Measurements from ENCODE around the gene NETO1. TPM values are rescaled to one million over a fixed set of nuclear protein-coding genes. Genes with fewer than 3 reads are reported as not detected.

Gene NETO1
- total RNA-seq, 4 donors from 2014 or later = 0.47 to 7.6 TPM; not detected in 2

GRCh38 chr18:72859088-72859487 is 8.7 kb downstream of the NETO1 start:
- whole genome bisulfite sequencing = 93% methylated on average over 4 of the region's 4 CpGs
- Histone ChIP-seq H3K4me1 (no peaks in the 10 kb centered on the region), H3K27me3 (no peaks in the 10 kb centered on the region), H3K9me3 (no peaks in the 10 kb centered on the region), H3K36me3 (no peaks in the 10 kb centered on the region), H3K4me3 (no peak overlapping the region), H3K27ac (no peak overlapping the region)
- no peak for DNase-seq (ENCODE audit: low spot score in 2 of 2)
- TF ChIP-seq POLR2AphosphoS5 (IDR thresholded peaks at IDR 0.05) = no peak
- TF ChIP-seq CTCF (IDR thresholded peaks at IDR 0.05) = no peak
- no peak for TF ChIP-seq EP300 (IDR thresholded peaks at IDR 0.05)
- no peak for TF ChIP-seq POLR2A (IDR thresholded peaks at IDR 0.05)

GRCh38 chr18:72849671-72850070 is 18.1 kb downstream of the NETO1 start:
- DNase-seq (ENCODE audit: low spot score in 2 of 2) = no peak
- TF ChIP-seq POLR2AphosphoS5 (IDR thresholded peaks at IDR 0.05) (no peak), POLR2A (IDR thresholded peaks at IDR 0.05) (no peak), EP300 (IDR thresholded peaks at IDR 0.05) (no peak), CTCF (IDR thresholded peaks at IDR 0.05) (no peak)
- Histone ChIP-seq H3K4me3 (no peak overlapping the region), H3K4me1 (no peaks in the 10 kb centered on the region), H3K27ac (no peak overlapping the region), H3K27me3 (no peaks in the 10 kb centered on the region), H3K36me3 (no peaks in the 10 kb centered on the region), H3K9me3 (no peaks in the 10 kb centered on the region)
- WGBS = 64% methylated on average over 3 of the region's 3 CpGs

GRCh38 chr18:72848503-72849237 is 19.1 kb downstream of the NETO1 start:
- TF ChIP-seq POLR2AphosphoS5 (IDR thresholded peaks at IDR 0.05) (no peak), CTCF (IDR thresholded peaks at IDR 0.05) (no peak), EP300 (IDR thresholded peaks at IDR 0.05) (no peak), POLR2A (IDR thresholded peaks at IDR 0.05) (no peak)

GRCh38 chr18:72847771-72848170 is 20.0 kb downstream of the NETO1 start:
- H3K9me3 ChIP-seq = no peaks in the 10 kb centered on the region
- WGBS = 85% methylated on average over 1 of the region's 1 CpG
- TF ChIP-seq POLR2A (IDR thresholded peaks at IDR 0.05) = no peak
- no peak for TF ChIP-seq CTCF (IDR thresholded peaks at IDR 0.05)
- no peak for TF ChIP-seq EP300 (IDR thresholded peaks at IDR 0.05)
- TF ChIP-seq POLR2AphosphoS5 (IDR thresholded peaks at IDR 0.05) = no peak
- H3K36me3 ChIP-seq = no peaks in the 10 kb centered on the region
- no peak for DNase-seq (ENCODE audit: low spot score in 2 of 2)
- H3K27me3 ChIP-seq = no peaks in the 10 kb centered on the region
- H3K27ac ChIP-seq = no peak overlapping the region
- no peaks in the 10 kb centered on the region for H3K4me1 ChIP-seq
- no peak overlapping the region for H3K4me3 ChIP-seq

More at GRCh38 chr18:72848503-72849237, 19.1 kb downstream of the NETO1 start:
- no peaks in the 10 kb centered on the region for H3K36me3 ChIP-seq
- DNase-seq (ENCODE audit: low spot score in 2 of 2) = no peak
- no peaks in the 10 kb centered on the region for H3K9me3 ChIP-seq
- H3K4me3 ChIP-seq = no peak overlapping the region
- no peaks in the 10 kb centered on the region for H3K27me3 ChIP-seq
- WGBS = 59% methylated on average over 1 of the region's 1 CpG
- no peaks in the 10 kb centered on the region for H3K4me1 ChIP-seq
- no peak overlapping the region for H3K27ac ChIP-seq

GRCh38 chr18:72846736-72847533 is 20.9 kb downstream of the NETO1 start:
- TF ChIP-seq EP300 (IDR thresholded peaks at IDR 0.05) (no peak), POLR2A (IDR thresholded peaks at IDR 0.05) (no peak), POLR2AphosphoS5 (IDR thresholded peaks at IDR 0.05) (no peak), CTCF (IDR thresholded peaks at IDR 0.05) (no peak)
- 22% methylated on average over 7 of the region's 7 CpGs for WGBS

More at GRCh38 chr18:72846736-72847533, 20.9 kb downstream of the NETO1 start:
- no peaks in the 10 kb centered on the region for H3K27me3 ChIP-seq
- H3K27ac ChIP-seq = no peak overlapping the region
- no peaks in the 10 kb centered on the region for H3K4me1 ChIP-seq
- no peaks in the 10 kb centered on the region for H3K36me3 ChIP-seq
- no peaks in the 10 kb centered on the region for H3K9me3 ChIP-seq
- DNase-seq (ENCODE audit: low spot score in 2 of 2) = no peak
- H3K4me3 ChIP-seq = no peak overlapping the region
